ENCODE results near the gene AIF1L. TPM values are rescaled to one million over a fixed set of nuclear protein-coding genes. Genes with fewer than 3 reads are reported as not detected.

The AIF1L gene
- total and polyA plus RNA-seq, 2 of the 13 experiments (the other 11 are each of a cell fraction or from before 2014, with no cell fraction given) = 12.4 to 36.5 TPM

DNA sequence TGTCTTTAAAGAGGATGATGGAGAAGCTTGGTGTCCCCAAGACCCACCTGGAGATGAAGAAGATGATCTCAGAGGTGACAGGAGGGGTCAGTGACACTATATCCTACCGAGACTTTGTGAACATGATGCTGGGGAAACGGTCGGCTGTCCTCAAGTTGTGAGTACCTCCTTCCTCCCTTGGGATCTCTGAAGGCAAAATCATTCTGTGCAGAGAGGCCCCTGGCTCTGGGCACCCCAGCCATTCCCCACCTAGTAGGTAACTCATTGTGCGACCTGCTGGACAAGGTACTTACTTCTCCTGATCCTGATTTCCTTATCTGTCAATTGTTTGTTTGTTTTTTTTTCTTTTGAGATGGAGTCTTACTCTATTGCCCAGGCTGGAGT, 21.4 kb downstream of the AIF1L start:
- Histone ChIP-seq H3K4me2 (ENCODE audit: low read depth, low read length) (no peak overlapping the region), H3K36me3 (replicated peaks in 1 of 2; ENCODE audit: control insufficient read depth in 1 of 2, insufficient read depth in 2 of 2, low read length in 2 of 2) (peaks cover 1 to 5% of the 10 kb centered on the region in 2 experiments; a peak in 1 of 5 replicates), H3K27ac (ENCODE audit: extremely low read length, insufficient read depth, low read length) (no peak overlapping the region), H3K4me3 (replicated peaks in 1 of 3; ENCODE audit: insufficient read depth in 1 of 3, low read depth in 2 of 3, low read length in 3 of 3) (no peak overlapping the region), H3K9ac (ENCODE audit: insufficient read depth, low read depth, low read length) (no peak overlapping the region), H3K79me2 (ENCODE audit: insufficient read depth, low read length) (no peaks in the 10 kb centered on the region), H3K4me1 (ENCODE audit: insufficient read depth, low read length) (peaks cover 23% of the 10 kb centered on the region), H2AFZ (ENCODE audit: low read length) (no peak overlapping the region), H3K27me3 (ENCODE audit: control insufficient read depth in 1 of 2, insufficient read depth in 2 of 2, low read length in 2 of 2) (peaks cover 0 to 3% of the 10 kb centered on the region in 2 experiments; a peak in 1 of 5 replicates), H4K20me1 (ENCODE audit: insufficient read depth, low read length) (no peaks in the 10 kb centered on the region), H3K9me3 (ENCODE audit: low read length) (no peaks in the 10 kb centered on the region)
- no TSS peak for BruUV-seq (replicated peaks)
- 91% methylated on average over 2 of the region's 4 CpGs for WGBS (ENCODE audit: low lambda C conversion rate)
- ChIA-PET POLR2A (interaction anchor here (1.7 kb wide), 1 partner anchor 10 kb away, joined by 4 read pairs; no protein-coding TSS in a partner anchor), CTCF (ENCODE audit: low intra/inter-chr PET ratio, low total read pairs) (no interaction called here)
- DNase-seq (ENCODE audit: low spot score) (no peak), ATAC-seq (no peak), FAIRE-seq (no peak)
- TF ChIP-seq HIVEP1 (CRISPR knock-in tag; IDR thresholded peaks at IDR 0.05) (no peak), ZNF34 (CRISPR knock-in tag; IDR thresholded peaks at IDR 0.05; ENCODE audit: borderline replicate concordance) (no peak), KDM4B (CRISPR knock-in tag; IDR thresholded peaks at IDR 0.05) (no peak), ZNF260 (CRISPR knock-in tag; IDR thresholded peaks at IDR 0.05; ENCODE audit: borderline replicate concordance, low read depth) (no peak), GPN1 (CRISPR knock-in tag; IDR thresholded peaks at IDR 0.05; ENCODE audit: borderline replicate concordance) (no peak), ZSCAN9 (CRISPR knock-in tag; IDR thresholded peaks at IDR 0.05; ENCODE audit: borderline replicate concordance) (no peak), ZNF367 (CRISPR knock-in tag; IDR thresholded peaks at IDR 0.05; ENCODE audit: borderline replicate concordance) (no peak), TARDBP (CRISPR knock-in tag; IDR thresholded peaks at IDR 0.05) (no peak), SYNCRIP (IDR thresholded peaks at IDR 0.05; ENCODE audit: insufficient read depth, low read depth, low read length) (no peak), KLF11 (CRISPR knock-in tag; IDR thresholded peaks at IDR 0.05) (no peak), ZNF329 (CRISPR knock-in tag; IDR thresholded peaks at IDR 0.05; ENCODE audit: low read depth) (no peak)
- TF ChIP-seq, protein P1, sequence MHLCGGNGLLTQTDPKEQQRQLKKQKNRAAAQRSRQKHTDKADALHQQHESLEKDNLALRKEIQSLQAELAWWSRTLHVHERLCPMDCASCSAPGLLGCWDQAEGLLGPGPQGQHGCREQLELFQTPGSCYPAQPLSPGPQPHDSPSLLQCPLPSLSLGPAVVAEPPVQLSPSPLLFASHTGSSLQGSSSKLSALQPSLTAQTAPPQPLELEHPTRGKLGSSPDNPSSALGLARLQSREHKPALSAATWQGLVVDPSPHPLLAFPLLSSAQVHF (CRISPR knock-in tag; IDR thresholded peaks at IDR 0.05) = no peak
- TF ChIP-seq, protein P2, sequence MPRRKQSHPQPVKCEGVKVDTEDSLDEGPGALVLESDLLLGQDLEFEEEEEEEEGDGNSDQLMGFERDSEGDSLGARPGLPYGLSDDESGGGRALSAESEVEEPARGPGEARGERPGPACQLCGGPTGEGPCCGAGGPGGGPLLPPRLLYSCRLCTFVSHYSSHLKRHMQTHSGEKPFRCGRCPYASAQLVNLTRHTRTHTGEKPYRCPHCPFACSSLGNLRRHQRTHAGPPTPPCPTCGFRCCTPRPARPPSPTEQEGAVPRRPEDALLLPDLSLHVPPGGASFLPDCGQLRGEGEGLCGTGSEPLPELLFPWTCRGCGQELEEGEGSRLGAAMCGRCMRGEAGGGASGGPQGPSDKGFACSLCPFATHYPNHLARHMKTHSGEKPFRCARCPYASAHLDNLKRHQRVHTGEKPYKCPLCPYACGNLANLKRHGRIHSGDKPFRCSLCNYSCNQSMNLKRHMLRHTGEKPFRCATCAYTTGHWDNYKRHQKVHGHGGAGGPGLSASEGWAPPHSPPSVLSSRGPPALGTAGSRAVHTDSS (CRISPR knock-in tag; conservative IDR thresholded peaks at IDR 0.05) = no peak
- TF ChIP-seq, protein P3, sequence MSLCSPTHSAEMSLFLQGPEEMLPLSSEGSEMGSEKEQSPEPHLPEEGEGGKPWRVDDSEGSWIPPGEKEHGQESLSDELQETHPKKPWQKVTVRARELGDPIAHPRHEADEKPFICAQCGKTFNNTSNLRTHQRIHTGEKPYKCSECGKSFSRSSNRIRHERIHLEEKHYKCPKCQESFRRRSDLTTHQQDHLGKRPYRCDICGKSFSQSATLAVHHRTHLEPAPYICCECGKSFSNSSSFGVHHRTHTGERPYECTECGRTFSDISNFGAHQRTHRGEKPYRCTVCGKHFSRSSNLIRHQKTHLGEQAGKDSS (CRISPR knock-in tag; IDR thresholded peaks at IDR 0.05; ENCODE audit: borderline replicate concordance, low read depth) = no peak
- TF ChIP-seq, protein P4, sequence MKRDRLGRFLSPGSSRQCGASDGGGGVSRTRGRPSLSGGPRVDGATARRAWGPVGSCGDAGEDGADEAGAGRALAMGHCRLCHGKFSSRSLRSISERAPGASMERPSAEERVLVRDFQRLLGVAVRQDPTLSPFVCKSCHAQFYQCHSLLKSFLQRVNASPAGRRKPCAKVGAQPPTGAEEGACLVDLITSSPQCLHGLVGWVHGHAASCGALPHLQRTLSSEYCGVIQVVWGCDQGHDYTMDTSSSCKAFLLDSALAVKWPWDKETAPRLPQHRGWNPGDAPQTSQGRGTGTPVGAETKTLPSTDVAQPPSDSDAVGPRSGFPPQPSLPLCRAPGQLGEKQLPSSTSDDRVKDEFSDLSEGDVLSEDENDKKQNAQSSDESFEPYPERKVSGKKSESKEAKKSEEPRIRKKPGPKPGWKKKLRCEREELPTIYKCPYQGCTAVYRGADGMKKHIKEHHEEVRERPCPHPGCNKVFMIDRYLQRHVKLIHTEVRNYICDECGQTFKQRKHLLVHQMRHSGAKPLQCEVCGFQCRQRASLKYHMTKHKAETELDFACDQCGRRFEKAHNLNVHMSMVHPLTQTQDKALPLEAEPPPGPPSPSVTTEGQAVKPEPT (CRISPR knock-in tag; IDR thresholded peaks at IDR 0.05; ENCODE audit: low read depth) = no peak
- TF ChIP-seq, protein P5, sequence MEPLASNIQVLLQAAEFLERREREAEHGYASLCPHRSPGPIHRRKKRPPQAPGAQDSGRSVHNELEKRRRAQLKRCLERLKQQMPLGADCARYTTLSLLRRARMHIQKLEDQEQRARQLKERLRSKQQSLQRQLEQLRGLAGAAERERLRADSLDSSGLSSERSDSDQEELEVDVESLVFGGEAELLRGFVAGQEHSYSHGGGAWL (CRISPR knock-in tag; IDR thresholded peaks at IDR 0.05) = no peak
- intact Hi-C loops (cut with micrococcal nuclease; ENCODE audit: unreplicated experiment) (no loop called here), in situ Hi-C loops (cut with HindIII; ENCODE audit: extremely low pct_ligation_motif_present, low pct_unique_long_range_greater_than_20kb) (no loop called here)
